CD4-positive, alpha-beta T cell treated with Interleukin-17A for 4 hours (primary cell): ENCODE data around the gene TNFRSF13B.
"Not testable (repeated sequence)": the region's sequence is repeated elsewhere in the genome, so short reads cannot be mapped to it uniquely, and the experiment has no call there.

Experiments used
- DNase-seq: peaks from one replicate; pipeline ENCODE4 v3.0.0-alpha.2; 2020; ENCODE audit warnings: mixed read lengths

The TNFRSF13B gene

DNA sequence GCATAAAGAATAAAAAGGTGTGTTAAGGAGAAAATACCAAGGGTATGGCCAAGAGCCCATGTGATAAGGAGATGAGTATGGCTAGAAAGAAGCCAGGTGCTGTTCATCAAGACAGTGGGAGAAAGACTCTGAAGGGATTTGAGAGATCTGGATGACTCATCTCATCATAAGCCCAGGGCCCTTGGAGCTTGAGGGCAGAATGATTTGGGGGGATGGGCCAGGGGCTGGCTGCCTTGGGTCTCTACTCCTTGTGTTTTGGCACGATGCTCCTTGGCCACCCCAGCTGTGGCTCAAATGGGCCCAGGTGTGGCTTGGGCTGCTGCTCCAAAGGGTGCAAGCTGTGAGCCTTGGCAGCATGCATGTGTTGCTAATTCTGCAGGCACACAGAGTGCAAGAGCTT, 14.5 kb upstream of the TNFRSF13B start:
- no peak for DNase-seq

GRCh38 chr17:16981928-16982327, 10.0 kb upstream of the TNFRSF13B start:
- no peak for DNase-seq

DNA sequence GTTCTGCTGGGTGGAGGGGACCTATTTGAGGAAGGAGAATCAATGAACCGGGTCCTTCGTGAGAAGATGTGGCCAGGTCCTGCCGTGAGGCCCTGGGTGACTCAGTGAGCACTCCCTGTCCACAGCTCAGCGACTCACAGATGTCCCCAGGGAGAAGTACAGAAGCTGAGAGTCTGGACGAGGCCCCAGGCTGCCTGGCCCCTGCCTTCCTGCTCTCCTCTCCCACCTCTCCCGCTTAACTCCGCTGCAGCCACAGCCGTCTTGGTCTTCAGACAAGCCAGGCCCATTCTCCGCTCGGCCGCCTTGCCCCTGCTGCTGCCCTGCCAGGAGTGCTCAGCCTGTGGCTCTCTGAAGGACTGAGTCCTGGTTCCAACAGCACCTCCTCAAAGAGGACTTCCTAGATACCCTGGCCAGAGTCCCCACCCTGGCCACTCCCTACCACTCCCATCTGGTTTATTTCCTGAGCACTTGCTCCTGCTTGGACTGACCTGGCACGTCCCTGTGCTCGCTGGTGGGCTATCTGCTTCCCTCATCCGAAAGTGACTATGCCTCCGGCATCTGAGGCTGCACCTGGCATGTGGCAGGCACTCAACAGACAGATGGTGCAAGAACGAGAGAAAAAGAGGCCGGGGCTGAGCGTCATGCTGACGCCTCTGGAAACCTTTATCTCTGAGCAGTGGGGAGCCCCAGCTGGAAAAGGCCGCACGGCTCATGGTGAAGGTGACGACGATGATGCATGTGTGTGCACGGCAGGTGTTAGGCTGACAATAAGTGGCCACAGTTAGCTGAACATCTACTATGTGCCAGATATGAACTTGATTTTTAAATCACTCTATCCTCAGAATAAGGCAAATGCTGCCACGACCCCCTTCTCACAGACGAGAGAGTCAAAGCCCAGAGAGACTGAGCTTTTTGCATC, 9.2 kb upstream of the TNFRSF13B start:
- no peak for DNase-seq

DNA sequence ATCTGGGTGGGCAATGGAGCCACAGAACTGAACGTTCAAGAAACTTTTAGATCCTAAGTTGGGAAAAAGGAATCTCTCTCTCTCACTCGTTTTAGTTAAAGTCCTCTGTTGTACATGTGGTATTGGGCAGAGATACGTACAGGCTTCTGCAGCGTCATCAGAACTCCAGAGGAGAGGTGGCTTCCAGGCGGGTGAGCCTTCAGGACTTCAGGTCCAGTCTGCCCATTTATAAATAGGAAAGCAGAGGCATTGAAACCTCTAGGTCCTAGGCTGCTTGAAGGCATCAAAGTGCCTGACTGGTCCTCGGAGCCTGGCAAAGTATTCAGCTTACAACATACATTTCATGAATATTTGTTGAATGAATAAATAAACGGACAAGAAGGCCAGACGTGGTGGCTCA, 8.1 kb upstream of the TNFRSF13B start:
- DNase-seq: no peak

GRCh38 chr17:16979237-16979823, 7.4 kb upstream of the TNFRSF13B start:
- not testable (repeated sequence) for DNase-seq

DNA sequence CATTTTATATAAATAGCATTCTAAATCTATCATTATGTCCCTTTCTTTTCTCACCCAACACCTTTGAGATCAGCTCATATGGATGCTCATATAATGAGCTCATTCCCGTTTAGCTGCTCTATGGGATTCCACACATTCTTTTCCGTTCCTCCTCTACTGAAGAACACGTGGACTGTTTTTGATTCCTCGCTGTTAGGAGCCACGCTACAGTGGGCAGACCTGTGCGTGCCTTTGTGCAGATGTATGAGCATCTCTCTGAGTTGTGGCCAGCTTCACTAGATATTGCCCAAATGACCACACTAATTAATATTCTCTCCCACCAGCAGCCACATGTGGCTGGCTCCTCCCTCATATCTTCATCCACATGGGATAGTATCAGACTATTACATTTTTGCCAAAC, 6.0 kb upstream of the TNFRSF13B start:
- no peak for DNase-seq

- DNase-seq: no peak
Observed at GRCh38 chr17:16976725-16977550, 5.0 kb upstream of the TNFRSF13B start.

- DNase-seq: no peak
Observed at GRCh38 chr17:16975744-16976625, 4.1 kb upstream of the TNFRSF13B start.

DNA sequence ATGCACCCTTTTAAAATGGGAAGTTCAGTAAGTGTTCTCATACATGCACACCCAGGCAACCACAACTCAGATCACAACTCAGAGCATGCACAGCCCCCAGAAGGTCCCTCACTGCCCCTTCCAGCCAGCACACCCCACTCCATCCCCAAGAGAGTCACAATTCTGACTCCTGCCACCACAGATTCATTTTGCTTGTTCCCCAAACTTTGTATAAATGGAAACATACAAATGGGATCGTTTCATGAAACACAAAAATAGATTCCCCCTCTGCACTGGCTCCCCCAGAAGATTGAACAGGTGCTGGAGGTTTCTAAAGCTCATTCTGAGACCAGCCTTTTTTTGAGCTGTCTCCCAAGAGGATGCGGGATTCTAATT, 3.3 kb upstream of the TNFRSF13B start:
- no peak for DNase-seq

GRCh38 chr17:16974569-16975276, 2.8 kb upstream of the TNFRSF13B start:
- no peak for DNase-seq

DNA sequence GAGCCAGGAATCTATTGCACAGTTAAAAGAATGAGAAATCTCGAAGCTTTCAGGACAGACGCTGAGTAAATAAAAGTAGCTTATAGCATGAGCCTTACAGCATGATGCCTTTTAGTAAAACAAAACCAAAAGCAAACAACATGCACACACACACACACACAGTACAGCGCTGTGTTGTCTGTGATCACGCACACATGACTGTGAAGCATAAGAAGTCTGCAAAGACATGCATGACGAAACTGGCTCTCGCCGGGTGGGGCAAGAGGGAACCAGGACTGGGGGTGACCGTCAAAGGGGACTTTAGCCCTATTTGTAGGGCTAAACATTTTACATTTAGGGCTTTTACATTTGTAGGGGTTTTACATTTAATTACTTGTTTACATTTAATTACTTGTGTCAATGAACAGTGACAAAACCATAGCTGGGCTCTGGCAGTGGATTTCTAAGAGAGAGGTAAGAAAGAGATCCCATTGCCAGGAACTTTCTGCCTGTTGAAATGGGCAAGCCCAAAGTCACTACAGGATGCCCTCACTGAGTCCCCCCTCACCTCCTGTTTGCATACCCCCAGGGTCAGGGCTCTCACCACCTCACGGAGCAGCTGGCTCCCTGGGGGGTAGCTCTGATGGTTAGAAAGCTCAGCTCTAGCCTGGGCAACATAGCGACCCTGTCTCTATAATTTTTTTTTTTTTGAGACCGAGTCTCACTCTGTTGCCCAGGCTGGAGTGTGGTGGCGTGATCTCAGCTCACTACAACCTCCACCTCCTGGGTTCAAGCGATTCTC, 2.0 kb upstream of the TNFRSF13B start:
- DNase-seq: no peak

DNA sequence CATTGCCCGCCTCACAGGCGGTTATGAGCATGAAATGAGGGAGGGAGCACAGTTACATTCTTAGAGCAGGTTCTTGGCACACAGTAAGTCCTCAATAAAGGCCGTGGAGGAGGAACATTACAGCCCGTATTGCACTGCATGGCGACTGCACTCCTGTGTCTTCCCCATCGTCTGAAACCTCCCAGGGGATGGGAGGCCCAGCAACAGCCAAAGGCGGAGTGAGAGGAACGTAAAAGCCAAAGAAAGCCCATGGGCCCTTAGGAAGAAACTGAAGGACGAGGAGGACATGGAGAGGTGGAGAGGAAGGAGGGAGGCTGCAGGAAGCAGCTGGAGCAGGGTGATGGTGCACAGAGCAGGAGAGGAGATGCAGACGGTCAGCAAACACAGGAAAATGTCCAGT, 1.1 kb upstream of the TNFRSF13B start:
- not testable (repeated sequence) for DNase-seq

DNA sequence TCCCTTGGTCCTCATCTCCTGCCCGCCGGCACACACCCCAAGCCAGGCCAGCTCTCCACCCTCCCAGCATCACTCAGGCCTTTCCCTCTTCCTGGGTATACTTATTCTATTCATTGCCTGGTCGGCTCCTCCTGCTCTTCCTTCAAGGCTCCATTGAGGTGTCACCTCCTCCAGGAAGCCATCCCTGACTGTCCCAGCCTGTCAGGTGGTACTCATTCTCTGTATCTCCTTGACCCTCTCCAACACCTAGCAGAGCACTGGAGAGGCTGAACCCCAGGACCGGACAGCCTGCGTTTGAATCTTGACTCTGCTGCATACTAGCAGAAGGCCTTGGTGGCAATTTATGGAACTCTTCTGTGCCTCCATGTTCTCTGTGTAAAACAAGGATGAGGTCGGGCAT, 428 bp upstream of the TNFRSF13B start:
- no peak for DNase-seq

GRCh38 chr17:16969931-16970906, 1.7 kb downstream of the TNFRSF13B start:
- DNase-seq: no peak

DNA sequence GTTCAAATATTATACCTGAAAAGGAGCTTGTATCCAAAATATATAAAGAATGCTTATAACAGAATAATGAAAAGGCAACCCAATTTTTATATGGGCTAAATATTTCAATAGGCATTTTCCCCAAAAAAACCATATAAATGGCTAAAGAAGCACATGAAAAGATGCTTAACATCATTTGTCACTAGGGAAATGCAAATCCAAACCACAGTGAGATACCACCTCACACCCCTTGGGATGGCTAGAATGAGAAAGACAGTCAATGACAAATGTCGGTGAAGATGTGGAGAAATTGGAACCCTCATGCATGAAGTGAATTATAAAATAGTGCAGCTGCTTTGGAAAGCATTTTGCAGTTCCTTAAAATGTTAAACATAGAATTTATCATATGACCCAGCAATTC, 3.1 kb downstream of the TNFRSF13B start:
- no peak for DNase-seq

GRCh38 chr17:16962804-16963203, 9.1 kb downstream of the TNFRSF13B start:
- no peak for DNase-seq

GRCh38 chr17:16961792-16962191, 10.1 kb downstream of the TNFRSF13B start:
- DNase-seq: no peak

DNA sequence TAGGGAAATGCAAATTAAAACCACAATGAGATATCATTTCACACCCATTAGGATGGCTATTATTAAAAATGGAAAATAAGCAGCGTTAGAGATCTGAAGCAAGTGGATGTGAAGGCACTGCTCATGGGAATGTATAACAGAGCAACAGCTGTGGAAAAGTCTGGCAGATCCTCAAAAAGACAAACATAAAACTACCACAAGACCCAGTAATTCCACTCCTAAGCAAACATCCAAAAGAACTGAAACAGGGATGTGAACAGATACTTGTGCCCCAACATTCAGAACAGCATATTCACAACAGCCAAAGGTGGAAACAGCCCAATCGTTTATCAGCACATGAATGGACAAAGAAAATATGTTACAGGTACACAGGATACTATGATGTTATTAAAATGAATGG, 10.9 kb downstream of the TNFRSF13B start:
- not testable (repeated sequence) for DNase-seq

- DNase-seq: not testable (repeated sequence)
Observed at GRCh38 chr17:16955011-16955410, 16.9 kb downstream of the TNFRSF13B start.

- DNase-seq: no peak
Observed at GRCh38 chr17:16954521-16954920, 17.4 kb downstream of the TNFRSF13B start.
